GM12878 (cell line): ENCODE results near the gene AKR1C3. TPM values are rescaled to one million over a fixed set of nuclear protein-coding genes. Genes with fewer than 3 reads are reported as not detected.

Source experiments
- ATAC-seq: fragments of 200-7000 bp; cut with Tn5 transposase; 3 replicates; pipeline ENCODE4 v1.9.1; 2020; ENCODE audit warnings: mild to moderate bottlenecking, moderate library complexity
- BruUV-seq: library from RNA; stranded (reverse); fragments of 400-500 nt; replicated peaks from 2 replicates; lab custom pipeline; 2021; lab: Mats Ljungman, UMichigan
- CTCF ChIA-PET: fragments of 300-600 bp; sonication (Branson Sonifier 250); formaldehyde crosslinking; extraction: SDS; loops from one replicate; lab custom pipeline; 2021; ENCODE audit warnings: inconsistent platforms; lab: Yijun Ruan, JAX
- POLR2A ChIA-PET: fragments of 350-600 bp; formaldehyde crosslinking; extraction: SDS; loops from one replicate; lab custom pipeline; 2021; ENCODE audit warnings: inconsistent platforms; lab: Charles Lee
- RAD21 ChIA-PET: fragments of 300-600 bp; sonication (Branson Sonifier 250); formaldehyde crosslinking; loops from one replicate; lab custom pipeline; 2023; ENCODE audit warnings: antibody characterized with exemption; ENCODE audit not compliant: unreplicated experiment; lab: Charles Lee
- SMC1A ChIA-PET: fragments of 300-600 bp; sonication (Branson Sonifier 250); formaldehyde crosslinking; loops from one replicate; lab custom pipeline; 2023; ENCODE audit not compliant: unreplicated experiment, uncharacterized antibody; lab: Charles Lee
- DNase-seq: peaks from one replicate; pipeline ENCODE4 v3.0.0-alpha.2; 2011; ENCODE audit warnings: low read depth, low spot score
- FAIRE-seq: peaks from 3 replicates; lab custom pipeline; 2011; peaks lifted over from hg19 to GRCh38; lab: Jason Lieb, UNC
- H2AFZ ChIP-seq: 2 replicates; pipeline ENCODE4 v1.6.0; 2011; ENCODE audit warnings: low read depth, low read length, control low read depth; ENCODE audit not compliant: control insufficient read depth
- H3K27ac ChIP-seq: 2 replicates; pipeline ENCODE4 v1.5.1; 2011; ENCODE audit warnings: control low read depth; ENCODE audit not compliant: control insufficient read depth, insufficient read depth
- H3K27me3 ChIP-seq, 2 experiments: replicated peaks in 1 of 2; 2 replicates each; pipeline versions ENCODE4 v1.6.0 to v1.6.1; 2011; ENCODE audit warnings: low read length in 1 of 2; ENCODE audit not compliant: control insufficient read depth in 2 of 2, insufficient read depth in 2 of 2
- H3K36me3 ChIP-seq, 2 experiments: 2 replicates each; pipeline ENCODE4 v1.5.1; 2011; ENCODE audit warnings: low read length in 1 of 2; ENCODE audit not compliant: control insufficient read depth in 2 of 2, insufficient read depth in 2 of 2
- H3K4me1 ChIP-seq: 2 replicates; pipeline ENCODE4 v1.6.1; 2011; ENCODE audit warnings: mild to moderate bottlenecking, low read length, moderate library complexity, mixed read lengths; ENCODE audit not compliant: control insufficient read depth, insufficient read depth
- H3K4me2 ChIP-seq: 2 replicates; pipeline ENCODE4 v1.6.0; 2011; ENCODE audit warnings: control low read depth; ENCODE audit not compliant: control insufficient read depth, insufficient read depth
- H3K4me3 ChIP-seq: fragments of 200-600 bp; sonication (generic); 2 replicates; pipeline ENCODE4 v1.5.1; 2016
- H3K79me2 ChIP-seq: 2 replicates; pipeline ENCODE4 v1.6.0; 2011; ENCODE audit warnings: low read length; ENCODE audit not compliant: control insufficient read depth, insufficient read depth
- H3K9ac ChIP-seq: 2 replicates; pipeline ENCODE4 v1.8.0; 2011; ENCODE audit warnings: low read length, control low read depth, mixed read lengths; ENCODE audit not compliant: control insufficient read depth, insufficient read depth
- H3K9me3 ChIP-seq: replicated peaks from 3 replicates; pipeline ENCODE4 v1.5.1; 2011; ENCODE audit warnings: mild to moderate bottlenecking, low read length; ENCODE audit not compliant: control insufficient read depth, insufficient read depth
- H4K20me1 ChIP-seq: 2 replicates; pipeline ENCODE4 v1.6.0; 2011; ENCODE audit not compliant: control insufficient read depth, insufficient read depth
- BCLAF1 ChIP-seq: fragments of 450-650 bp; IDR thresholded peaks from 2 replicates; pipeline ENCODE4 v1.6.1; 2017; ENCODE audit warnings: antibody characterized with exemption, mild to moderate bottlenecking, moderate library complexity
- CREM ChIP-seq: IDR thresholded peaks from 2 replicates; pipeline ENCODE4 v1.6.1; 2014; ENCODE audit warnings: antibody characterized with exemption, low read depth
- GATAD2B ChIP-seq: fragments of 450-650 bp; conservative IDR thresholded peaks from 2 replicates; pipeline ENCODE4 v1.6.1; 2017; ENCODE audit warnings: low read depth, mild to moderate bottlenecking, moderate library complexity
- HCFC1 ChIP-seq: fragments of 150-350 bp; IDR thresholded peaks from 2 replicates; pipeline ENCODE4 v1.6.1; 2014; ENCODE audit warnings: low read length
- IKZF2 ChIP-seq, 2 experiments: fragments of 450-650 bp; IDR thresholded peaks; 2 replicates each; pipeline ENCODE4 v1.6.1; 2017; ENCODE audit warnings: mild to moderate bottlenecking in 2 of 2, moderate library complexity in 2 of 2
- IRF5 ChIP-seq: fragments of 450-650 bp; IDR thresholded peaks from 2 replicates; pipeline ENCODE4 v1.6.1; 2017; ENCODE audit warnings: borderline replicate concordance
- NFIC ChIP-seq: IDR thresholded peaks from 2 replicates; pipeline ENCODE4 v1.6.1; 2012; ENCODE audit warnings: low read depth, mild to moderate bottlenecking, inconsistent platforms, low read length, moderate library complexity
- NR2F1 ChIP-seq: fragments of 450-650 bp; conservative IDR thresholded peaks from 2 replicates; pipeline ENCODE4 v1.6.1; 2017; ENCODE audit warnings: mild to moderate bottlenecking
- SIN3A ChIP-seq: IDR thresholded peaks from 2 replicates; pipeline ENCODE4 v1.6.1; 2012; ENCODE audit warnings: low read depth, low read length, improper control_type of control experiment
- SMAD1 ChIP-seq: fragments of 450-650 bp; IDR thresholded peaks from 2 replicates; pipeline ENCODE4 v1.6.1; 2018; ENCODE audit warnings: mild to moderate bottlenecking, low read depth; ENCODE audit not compliant: partially characterized antibody
- TARDBP ChIP-seq: IDR thresholded peaks from 2 replicates; pipeline ENCODE4 v1.6.1; 2016; ENCODE audit warnings: borderline replicate concordance
- ZNF207 ChIP-seq: fragments of 450-650 bp; IDR thresholded peaks from 2 replicates; pipeline ENCODE4 v1.6.1; 2014; ENCODE audit warnings: antibody characterized with exemption, mild to moderate bottlenecking, borderline replicate concordance
- ZNF274 ChIP-seq: IDR thresholded peaks from one replicate; pipeline ENCODE4 v1.8.0; 2011; ENCODE audit not compliant: insufficient read length, insufficient read depth
- WGBS: methylation state at CpG from one replicate; pipeline ENCODE4 v1.1.6; 2016; ENCODE audit warnings: low lambda C conversion rate; ENCODE audit not compliant: insufficient replicate concordance, insufficient coverage; ENCODE audit errors: missing lambda C conversion rate; 5-methylcytosine and 5-hydroxymethylcytosine counted together
- in situ Hi-C: fragments of 300-500 bp; cut with MboI; formaldehyde crosslinking; loops from 9 replicates; pipeline ENCODE4 v1.14.3; 2018; ENCODE audit warnings: mixed read lengths
- intact Hi-C: fragments of 100-400 bp; cut with micrococcal nuclease; formaldehyde crosslinking; loops from one replicate; pipeline ENCODE4 v1.14.2; 2022; ENCODE audit not compliant: unreplicated experiment
- polyA plus RNA-seq, 11 experiments: library from polyadenylated mRNA; depleted of rRNA in 4 of 11; unstranded in 6 of 11; stranded (reverse) in 5 of 11; fragments of >200 nt; fragmentation: Nextera tagmentation in 4 of 11; fragmentation: Illumina TruSeq in 1 of 11; extraction: Ambion mirVana in 4 of 11; extraction: Trizol in 1 of 11; gene quantifications; 1 replicate in 1 of 11; 2 replicates in 10 of 11; pipeline versions ENCODE4 v1.2.1 to v1.2.3, GENCODE V29; 2011 to 2016; ENCODE audit warnings: inconsistent platforms in 2 of 11, missing spikeins in 2 of 11, low read depth in 1 of 11
- total RNA-seq, 4 experiments: library from RNA; depleted of rRNA in 3 of 4; stranded (reverse); fragments of >200 nt in 3 of 4; fragmentation: Illumina TruSeq in 1 of 4; extraction: Trizol in 1 of 4; gene quantifications; 2 replicates each; pipeline versions ENCODE4 v1.2.1 to v1.2.3, GENCODE V29; 2013 to 2021
- TF ChIP-seq, protein P1 (sequence below): fragments of 450-650 bp; IDR thresholded peaks from 2 replicates; pipeline ENCODE4 v1.6.1; 2017; ENCODE audit warnings: mild to moderate bottlenecking, moderate library complexity

The AKR1C3 gene
- total and polyA plus RNA-seq, 10 of the 15 experiments (the other 5 are each of a cell fraction or from before 2014, with no cell fraction given) = 0.26 to 0.35 TPM; not detected in 8

DNA sequence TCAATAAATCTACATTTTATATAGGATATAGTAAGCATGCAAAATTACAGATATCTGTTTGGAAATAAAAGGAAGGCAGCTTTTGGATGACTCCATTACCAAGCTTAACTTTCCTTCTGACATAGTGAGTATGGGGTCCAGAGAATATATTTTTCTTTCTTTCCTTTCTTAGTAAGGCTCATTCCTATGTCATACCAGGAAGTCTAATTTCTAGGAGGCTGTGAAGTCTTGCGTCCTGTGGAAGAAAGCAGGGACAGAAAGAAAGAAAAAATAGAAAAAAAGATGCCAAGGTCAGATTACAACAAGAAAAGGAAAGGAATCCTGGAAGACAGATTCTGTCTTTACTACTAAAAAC, 54.4 kb downstream of the AKR1C3 start:
- ATAC-seq = no peak
- H2AFZ ChIP-seq = no peak overlapping the region
- H3K27ac ChIP-seq = no peak overlapping the region
- TF ChIP-seq IKZF2 (IDR thresholded peaks at IDR 0.05) (no peak), SIN3A (no peak), SMAD1 (no peak), ZNF274 (no peak), NFIC (no peak), BCLAF1 (no peak), CREM (no peak), GATAD2B (no peak), ZNF207 (no peak), HCFC1 (no peak), NR2F1 (no peak), TARDBP (no peak), IRF5 (no peak)
- TF ChIP-seq, protein P1, sequence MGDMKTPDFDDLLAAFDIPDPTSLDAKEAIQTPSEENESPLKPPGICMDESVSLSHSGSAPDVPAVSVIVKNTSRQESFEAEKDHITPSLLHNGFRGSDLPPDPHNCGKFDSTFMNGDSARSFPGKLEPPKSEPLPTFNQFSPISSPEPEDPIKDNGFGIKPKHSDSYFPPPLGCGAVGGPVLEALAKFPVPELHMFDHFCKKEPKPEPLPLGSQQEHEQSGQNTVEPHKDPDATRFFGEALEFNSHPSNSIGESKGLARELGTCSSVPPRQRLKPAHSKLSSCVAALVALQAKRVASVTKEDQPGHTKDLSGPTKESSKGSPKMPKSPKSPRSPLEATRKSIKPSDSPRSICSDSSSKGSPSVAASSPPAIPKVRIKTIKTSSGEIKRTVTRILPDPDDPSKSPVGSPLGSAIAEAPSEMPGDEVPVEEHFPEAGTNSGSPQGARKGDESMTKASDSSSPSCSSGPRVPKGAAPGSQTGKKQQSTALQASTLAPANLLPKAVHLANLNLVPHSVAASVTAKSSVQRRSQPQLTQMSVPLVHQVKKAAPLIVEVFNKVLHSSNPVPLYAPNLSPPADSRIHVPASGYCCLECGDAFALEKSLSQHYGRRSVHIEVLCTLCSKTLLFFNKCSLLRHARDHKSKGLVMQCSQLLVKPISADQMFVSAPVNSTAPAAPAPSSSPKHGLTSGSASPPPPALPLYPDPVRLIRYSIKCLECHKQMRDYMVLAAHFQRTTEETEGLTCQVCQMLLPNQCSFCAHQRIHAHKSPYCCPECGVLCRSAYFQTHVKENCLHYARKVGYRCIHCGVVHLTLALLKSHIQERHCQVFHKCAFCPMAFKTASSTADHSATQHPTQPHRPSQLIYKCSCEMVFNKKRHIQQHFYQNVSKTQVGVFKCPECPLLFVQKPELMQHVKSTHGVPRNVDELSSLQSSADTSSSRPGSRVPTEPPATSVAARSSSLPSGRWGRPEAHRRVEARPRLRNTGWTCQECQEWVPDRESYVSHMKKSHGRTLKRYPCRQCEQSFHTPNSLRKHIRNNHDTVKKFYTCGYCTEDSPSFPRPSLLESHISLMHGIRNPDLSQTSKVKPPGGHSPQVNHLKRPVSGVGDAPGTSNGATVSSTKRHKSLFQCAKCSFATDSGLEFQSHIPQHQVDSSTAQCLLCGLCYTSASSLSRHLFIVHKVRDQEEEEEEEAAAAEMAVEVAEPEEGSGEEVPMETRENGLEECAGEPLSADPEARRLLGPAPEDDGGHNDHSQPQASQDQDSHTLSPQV = no peak
- CTCF ChIA-PET = no interaction called here
- H3K79me2 ChIP-seq = no peaks in the 10 kb centered on the region
- FAIRE-seq = no peak
- POLR2A ChIA-PET = no interaction called here
- no TSS peak for BruUV-seq
- intact Hi-C loops = no loop called here
- H3K4me2 ChIP-seq = no peak overlapping the region
- in situ Hi-C loops = no loop called here
- no peaks in the 10 kb centered on the region for H4K20me1 ChIP-seq
- H3K27me3 ChIP-seq = no peaks in the 10 kb centered on the region
- H3K36me3 ChIP-seq = no peaks in the 10 kb centered on the region
- H3K4me3 ChIP-seq = no peak overlapping the region
- WGBS = 0% methylated on average over 1 of the region's 1 CpG
- no peaks in the 10 kb centered on the region for H3K4me1 ChIP-seq
- SMC1A ChIA-PET = no interaction called here
- no peak overlapping the region for H3K9ac ChIP-seq
- no peak for DNase-seq
- RAD21 ChIA-PET = no interaction called here
- H3K9me3 ChIP-seq = no peaks in the 10 kb centered on the region
